KMS-11 (cell line): ENCODE data around the gene GPS1.

Experiments
- H2AFZ ChIP-seq: fragments of 200-600 bp; sonication (generic); 2 replicates; pipeline ENCODE4 v1.6.1; 2016; ENCODE audit warnings: antibody characterized with exemption, mixed run types, low read depth
- H3K27ac ChIP-seq: fragments of 200-600 bp; sonication (generic); 2 replicates; pipeline ENCODE4 v1.6.1; 2016; ENCODE audit warnings: mild to moderate bottlenecking, mixed run types
- H3K27me3 ChIP-seq: fragments of 200-600 bp; sonication (generic); 2 replicates; pipeline ENCODE4 v1.6.1; 2017; ENCODE audit warnings: mild to moderate bottlenecking, low read depth, mixed run types, moderate library complexity; ENCODE audit not compliant: insufficient read depth
- H3K36me3 ChIP-seq: fragments of 200-600 bp; sonication (generic); 2 replicates; pipeline ENCODE4 v1.6.1; 2017; ENCODE audit warnings: mild to moderate bottlenecking, mixed run types; ENCODE audit not compliant: insufficient read depth
- H3K4me1 ChIP-seq: fragments of 200-600 bp; sonication (generic); 2 replicates; pipeline ENCODE4 v1.6.1; 2016; ENCODE audit warnings: mild to moderate bottlenecking, low read depth, mixed run types; ENCODE audit not compliant: poor library complexity, severe bottlenecking
- H3K4me2 ChIP-seq: fragments of 200-600 bp; sonication (generic); 2 replicates; pipeline ENCODE4 v1.7.0; 2016; ENCODE audit warnings: mild to moderate bottlenecking, mixed run types
- H3K4me3 ChIP-seq: fragments of 200-600 bp; sonication (generic); IDR thresholded peaks from 2 replicates; pipeline ENCODE4 v1.6.1; 2017; ENCODE audit warnings: low read depth, low read length, mixed read lengths; ENCODE audit not compliant: insufficient read depth
- H3K79me2 ChIP-seq: fragments of 200-600 bp; sonication (generic); 2 replicates; pipeline ENCODE4 v1.6.1; 2016; ENCODE audit warnings: low read depth, mixed run types; ENCODE audit not compliant: insufficient read depth
- H3K9ac ChIP-seq: fragments of 200-600 bp; sonication (generic); 2 replicates; pipeline ENCODE4 v1.6.1; 2016; ENCODE audit warnings: mild to moderate bottlenecking, mixed run types
- H4K20me1 ChIP-seq: fragments of 200-600 bp; sonication (generic); 2 replicates; pipeline ENCODE4 v1.6.1; 2016; ENCODE audit warnings: mild to moderate bottlenecking, mixed run types; ENCODE audit not compliant: insufficient read depth
- TF ChIP-seq, protein P1 (sequence below): fragments of 200-600 bp; sonication (generic); conservative IDR thresholded peaks from 2 replicates; pipeline ENCODE4 v1.6.1; 2017; ENCODE audit warnings: low read depth, mild to moderate bottlenecking, antibody characterized with exemption, low read length, moderate library complexity, mixed read lengths

Gene GPS1

DNA sequence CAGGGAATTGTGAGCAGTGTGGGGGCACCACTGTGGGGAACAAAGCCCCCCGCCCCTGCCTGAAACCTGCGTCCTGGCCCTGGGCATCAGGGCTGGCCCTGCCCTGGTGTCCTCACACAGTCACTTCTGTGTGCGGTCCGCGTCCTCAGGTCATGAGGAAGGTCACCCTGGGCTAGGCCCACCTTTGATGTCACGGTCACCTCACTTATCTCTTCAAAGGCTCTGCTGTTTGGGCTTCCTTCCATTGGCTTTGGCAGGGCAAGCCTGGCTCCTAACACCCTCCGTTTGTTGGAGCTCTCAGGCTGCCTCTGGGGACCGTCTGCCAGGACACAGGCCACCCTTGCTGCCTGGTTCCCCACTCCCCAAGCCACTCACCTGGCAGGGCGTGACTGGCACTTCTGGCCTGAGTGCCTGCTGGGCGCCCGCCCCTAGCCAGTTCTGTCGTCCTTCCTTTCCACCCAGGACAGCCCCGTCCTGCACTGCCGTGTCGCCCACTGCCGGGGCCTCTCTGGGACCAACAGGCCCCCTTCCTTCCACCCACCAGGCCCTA, 37.9 kb upstream of the GPS1 start:
- no peaks in the 10 kb centered on the region for H3K79me2 ChIP-seq
- H3K4me3 ChIP-seq = no peak overlapping the region
- H4K20me1 ChIP-seq = no peaks in the 10 kb centered on the region
- no peak overlapping the region for H3K27ac ChIP-seq
- no peak overlapping the region for H3K9ac ChIP-seq
- no peaks in the 10 kb centered on the region for H3K36me3 ChIP-seq
- TF ChIP-seq, protein P1, sequence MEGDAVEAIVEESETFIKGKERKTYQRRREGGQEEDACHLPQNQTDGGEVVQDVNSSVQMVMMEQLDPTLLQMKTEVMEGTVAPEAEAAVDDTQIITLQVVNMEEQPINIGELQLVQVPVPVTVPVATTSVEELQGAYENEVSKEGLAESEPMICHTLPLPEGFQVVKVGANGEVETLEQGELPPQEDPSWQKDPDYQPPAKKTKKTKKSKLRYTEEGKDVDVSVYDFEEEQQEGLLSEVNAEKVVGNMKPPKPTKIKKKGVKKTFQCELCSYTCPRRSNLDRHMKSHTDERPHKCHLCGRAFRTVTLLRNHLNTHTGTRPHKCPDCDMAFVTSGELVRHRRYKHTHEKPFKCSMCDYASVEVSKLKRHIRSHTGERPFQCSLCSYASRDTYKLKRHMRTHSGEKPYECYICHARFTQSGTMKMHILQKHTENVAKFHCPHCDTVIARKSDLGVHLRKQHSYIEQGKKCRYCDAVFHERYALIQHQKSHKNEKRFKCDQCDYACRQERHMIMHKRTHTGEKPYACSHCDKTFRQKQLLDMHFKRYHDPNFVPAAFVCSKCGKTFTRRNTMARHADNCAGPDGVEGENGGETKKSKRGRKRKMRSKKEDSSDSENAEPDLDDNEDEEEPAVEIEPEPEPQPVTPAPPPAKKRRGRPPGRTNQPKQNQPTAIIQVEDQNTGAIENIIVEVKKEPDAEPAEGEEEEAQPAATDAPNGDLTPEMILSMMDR = no peak
- no peaks in the 10 kb centered on the region for H3K4me1 ChIP-seq
- H3K4me2 ChIP-seq = no peak overlapping the region
- H3K27me3 ChIP-seq = no peaks in the 10 kb centered on the region
- no peak overlapping the region for H2AFZ ChIP-seq

GRCh38 chr17:82014432-82014831, 37.3 kb upstream of the GPS1 start:
- H3K79me2 ChIP-seq = no peaks in the 10 kb centered on the region
- no peaks in the 10 kb centered on the region for H3K27me3 ChIP-seq
- no peaks in the 10 kb centered on the region for H4K20me1 ChIP-seq
- H3K4me2 ChIP-seq = no peak overlapping the region
- no peak overlapping the region for H2AFZ ChIP-seq
- no peak overlapping the region for H3K4me3 ChIP-seq
- no peaks in the 10 kb centered on the region for H3K4me1 ChIP-seq
- H3K9ac ChIP-seq = no peak overlapping the region
- no peak overlapping the region for H3K27ac ChIP-seq
- TF ChIP-seq, protein P1 = no peak
- H3K36me3 ChIP-seq = no peaks in the 10 kb centered on the region

GRCh38 chr17:82014971-82015310, 36.8 kb upstream of the GPS1 start:
- TF ChIP-seq, protein P1 = no peak
- Histone ChIP-seq H3K27ac (no peak overlapping the region), H3K4me2 (no peak overlapping the region)

DNA sequence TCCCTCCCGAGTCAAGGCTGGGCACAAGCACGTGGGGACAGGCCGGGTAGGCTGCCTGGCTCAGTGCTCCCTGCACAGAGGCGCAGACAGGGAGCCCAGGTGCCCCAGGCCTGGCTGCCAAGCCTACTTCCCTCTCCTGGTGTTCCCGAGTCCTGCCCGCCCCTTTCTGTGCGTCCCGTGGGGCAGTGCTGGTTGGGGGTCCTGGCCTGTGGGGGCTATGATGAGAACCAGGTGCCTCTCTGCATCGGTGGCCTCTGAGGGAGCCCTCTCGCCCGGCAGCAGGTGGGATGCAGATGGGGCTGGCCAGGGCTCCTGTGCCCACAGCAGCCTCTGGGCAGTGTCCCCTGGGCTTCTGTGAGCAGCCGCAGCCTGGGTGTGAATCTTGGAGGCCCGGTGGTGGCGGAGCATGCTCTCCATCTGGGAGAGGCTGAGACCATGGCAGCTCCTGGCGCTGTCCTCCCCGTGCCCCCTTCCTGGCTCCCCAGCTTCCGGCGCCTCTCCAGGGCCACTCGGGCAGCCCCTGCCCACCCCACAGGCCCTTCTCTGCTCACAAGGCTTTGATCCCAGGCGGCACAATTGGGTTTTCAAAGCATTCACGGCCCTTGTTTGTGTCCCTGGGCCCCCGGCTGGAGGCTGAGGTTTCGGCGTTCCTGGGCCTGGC, 36.3 kb upstream of the GPS1 start:
- H4K20me1 ChIP-seq = no peaks in the 10 kb centered on the region
- H2AFZ ChIP-seq = no peak overlapping the region
- no peak overlapping the region for H3K27ac ChIP-seq
- H3K4me2 ChIP-seq = no peak overlapping the region
- no peaks in the 10 kb centered on the region for H3K36me3 ChIP-seq
- no peak overlapping the region for H3K9ac ChIP-seq
- TF ChIP-seq, protein P1 = no peak
- no peak overlapping the region for H3K4me3 ChIP-seq
- no peaks in the 10 kb centered on the region for H3K27me3 ChIP-seq
- no peaks in the 10 kb centered on the region for H3K4me1 ChIP-seq
- no peaks in the 10 kb centered on the region for H3K79me2 ChIP-seq

More at GRCh38 chr17:82014971-82015310, 36.8 kb upstream of the GPS1 start:
- Histone ChIP-seq H3K79me2 (no peaks in the 10 kb centered on the region), H4K20me1 (no peaks in the 10 kb centered on the region), H2AFZ (no peak overlapping the region), H3K4me3 (no peak overlapping the region), H3K9ac (no peak overlapping the region), H3K36me3 (no peaks in the 10 kb centered on the region), H3K4me1 (no peaks in the 10 kb centered on the region), H3K27me3 (no peaks in the 10 kb centered on the region)
